ENCODE data around the gene ENTREP3. TPM values are rescaled to one million over a fixed set of nuclear protein-coding genes. Genes with fewer than 3 reads are reported as not detected.
"Not testable (repeated sequence)": the region's sequence is repeated elsewhere in the genome, so short reads cannot be mapped to it uniquely, and the experiment has no call there.

The ENTREP3 gene
- total RNA-seq, 1 donor from 2014 or later, result 4.5 TPM

DNA sequence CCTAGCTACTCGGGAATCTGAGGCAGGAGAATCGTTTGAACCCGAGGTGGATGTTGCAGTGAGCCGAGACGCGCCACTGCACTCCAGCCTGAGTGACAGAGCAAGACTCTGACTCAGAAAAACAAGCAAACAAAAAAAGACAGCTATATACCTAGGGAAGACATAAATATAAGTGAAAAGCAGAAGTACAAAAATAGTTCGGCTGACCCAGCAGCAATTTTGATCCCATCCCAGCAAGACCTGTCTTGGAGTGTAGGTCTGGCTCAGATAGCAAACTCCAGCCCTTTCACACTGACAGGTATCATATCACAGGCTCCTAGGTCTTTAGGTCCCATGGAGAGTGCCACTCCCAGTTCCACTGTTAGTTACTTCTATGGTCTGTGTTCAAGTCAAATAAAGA is 32.2 kb downstream of the ENTREP3 start:
- no peak for DNase-seq

- DNase-seq, result not testable (repeated sequence)
These were observed 34.9 kb downstream of the ENTREP3 start for GRCh38 chr1:155220211-155220965.

GRCh38 chr1:155219592-155220031 is 35.7 kb downstream of the ENTREP3 start:
- no peak for DNase-seq

- DNase-seq, result peak; percentile 66
These were observed 36.3 kb downstream of the ENTREP3 start for GRCh38 chr1:155218854-155219591.

DNA sequence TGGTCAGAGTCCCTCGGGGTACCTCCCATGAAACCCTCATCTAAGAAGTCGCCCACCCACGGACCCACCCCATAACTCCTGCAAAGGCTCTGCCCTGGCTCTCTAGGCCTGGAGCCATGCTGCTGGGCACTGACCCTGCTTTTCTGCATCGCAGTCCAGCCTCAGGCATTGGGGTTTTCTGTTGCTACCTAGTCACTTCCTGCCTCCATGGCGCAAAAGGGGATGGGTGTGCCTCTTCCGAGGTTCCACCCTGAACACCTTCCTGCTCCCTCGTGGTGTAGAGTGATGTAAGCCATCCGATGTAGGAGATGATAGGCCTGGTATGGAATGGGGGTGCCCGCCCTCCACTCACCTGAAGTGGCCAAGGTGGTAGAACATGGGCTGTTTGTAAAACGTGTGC is 40.6 kb downstream of the ENTREP3 start:
- DNase-seq, result not testable (repeated sequence)

GRCh38 chr1:155212051-155212440 is 43.2 kb downstream of the ENTREP3 start:
- DNase-seq, result not testable (repeated sequence)

- not testable (repeated sequence) for DNase-seq
These were observed 43.8 kb downstream of the ENTREP3 start for GRCh38 chr1:155211381-155212050.

DNA sequence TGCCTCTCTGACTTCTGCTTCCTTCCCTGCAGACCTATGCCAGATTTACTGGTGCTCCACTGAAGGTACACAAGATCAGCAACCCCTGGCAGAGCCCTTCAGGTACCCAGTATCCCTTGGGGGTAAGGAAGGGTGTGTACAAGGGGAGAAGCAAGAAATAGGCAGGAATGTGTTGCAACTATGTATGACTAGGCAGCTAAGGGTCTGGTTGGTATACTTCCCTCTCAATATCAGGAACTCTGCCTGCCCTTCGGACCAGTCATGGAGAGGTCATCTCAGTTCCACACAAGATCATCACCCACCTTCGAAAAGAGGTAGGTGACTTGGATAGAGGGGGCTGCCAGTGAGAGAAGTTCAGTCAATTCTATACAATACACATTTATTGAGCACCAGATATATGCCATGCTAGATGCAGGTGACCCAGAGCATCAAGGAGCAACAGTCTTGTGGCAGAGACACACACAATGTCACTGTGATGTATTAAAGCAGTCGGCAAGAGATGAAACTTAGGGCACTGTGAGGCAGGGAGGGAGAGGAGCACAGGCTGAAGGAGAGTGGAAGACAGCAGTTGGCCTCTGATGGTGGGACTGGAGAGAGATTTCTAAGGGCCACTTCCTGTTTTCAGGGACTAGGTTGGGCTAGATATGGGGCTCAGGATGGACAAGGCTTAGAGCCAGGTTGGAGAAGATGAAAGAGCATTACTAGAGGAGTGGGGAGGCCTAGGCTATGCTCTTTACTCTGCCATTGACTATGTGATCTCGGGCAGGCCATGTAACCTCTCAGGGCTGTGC is 44.8 kb downstream of the ENTREP3 start:
- no peak for DNase-seq

GRCh38 chr1:155209312-155209721 is 46.0 kb downstream of the ENTREP3 start:
- no peak for DNase-seq

- peak; percentile 90 for DNase-seq
These were observed 46.6 kb downstream of the ENTREP3 start, which contains the start of gene MTX1 for GRCh38 chr1:155208541-155209311. TSS of gene MTX1 (plus strand) at chr1:155208695. CDS start at chr1:155208805, 110 bp downstream.

GRCh38 chr1:155207806-155208540 is 47.3 kb downstream of the ENTREP3 start, which contains the start of gene THBS3:
TSS of gene THBS3 (minus strand) at chr1:155207897. CDS start at chr1:155207876, 21 bp downstream.
- DNase-seq, result peak; percentile 70

DNA sequence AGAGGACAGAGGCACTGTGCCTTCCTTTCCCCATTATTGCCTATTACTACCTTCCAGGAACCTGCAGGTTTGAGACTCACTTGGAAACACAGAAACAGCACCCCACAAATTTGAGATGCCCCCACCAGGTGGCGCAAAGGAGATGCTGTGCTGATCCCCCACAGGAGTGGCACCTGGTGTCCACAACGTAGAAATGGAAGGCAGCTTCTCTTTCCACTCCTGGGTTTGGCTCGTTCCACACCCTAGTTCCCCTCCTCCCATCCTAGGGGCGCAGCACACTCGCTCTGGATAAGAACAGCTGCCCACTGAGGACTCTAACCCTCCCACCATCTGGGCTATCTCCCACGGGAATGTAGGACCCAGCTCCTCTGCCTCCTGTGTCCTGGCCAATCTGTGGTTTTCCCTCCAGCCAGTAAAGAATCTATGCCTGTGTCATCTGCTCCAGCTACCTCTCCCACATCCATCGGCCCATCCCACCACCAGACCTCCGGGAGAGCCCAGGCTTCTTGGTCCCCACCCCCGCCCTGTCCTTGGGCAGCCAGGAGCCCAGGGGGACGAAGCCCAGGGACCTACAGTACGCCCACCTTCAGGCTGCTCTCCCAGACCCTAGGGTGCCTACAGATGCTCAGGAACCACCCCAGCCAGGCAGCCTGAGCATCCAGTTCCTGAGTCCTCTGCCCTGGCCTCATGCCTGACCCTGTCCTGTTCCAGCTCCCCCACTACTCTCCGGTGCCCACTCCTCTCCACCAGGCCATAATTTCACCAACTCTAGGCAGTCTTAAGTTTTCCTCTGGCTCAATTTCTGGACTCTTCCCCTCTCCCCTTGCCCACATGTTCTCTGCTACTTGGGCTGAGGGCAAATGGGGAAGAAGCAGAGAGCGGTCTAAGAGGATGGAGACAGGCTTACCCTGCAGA is 48.1 kb downstream of the ENTREP3 start:
- DNase-seq, result peak; percentile 37

GRCh38 chr1:155205969-155206593 is 49.2 kb downstream of the ENTREP3 start:
- no peak for DNase-seq

DNA sequence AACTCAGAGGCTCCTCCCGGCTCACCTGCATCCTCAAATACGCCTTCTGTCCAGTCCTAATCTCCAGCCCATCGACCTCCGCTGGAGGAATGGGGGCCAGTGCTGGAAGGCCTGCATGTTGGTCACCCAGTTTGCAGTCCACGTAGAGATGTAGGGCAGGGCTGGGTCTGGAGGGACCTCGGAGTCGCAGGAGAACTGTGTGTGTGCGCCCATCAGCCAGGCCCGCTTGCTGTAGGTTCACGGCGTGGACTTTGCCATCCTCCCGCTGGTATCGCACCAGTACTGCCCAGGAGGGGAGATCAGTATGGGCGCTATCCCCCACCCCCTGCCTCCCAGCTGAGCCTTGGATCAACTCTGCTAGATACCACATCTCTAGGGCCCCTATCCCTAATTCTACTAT is 50.2 kb downstream of the ENTREP3 start:
- no peak for DNase-seq

DNA sequence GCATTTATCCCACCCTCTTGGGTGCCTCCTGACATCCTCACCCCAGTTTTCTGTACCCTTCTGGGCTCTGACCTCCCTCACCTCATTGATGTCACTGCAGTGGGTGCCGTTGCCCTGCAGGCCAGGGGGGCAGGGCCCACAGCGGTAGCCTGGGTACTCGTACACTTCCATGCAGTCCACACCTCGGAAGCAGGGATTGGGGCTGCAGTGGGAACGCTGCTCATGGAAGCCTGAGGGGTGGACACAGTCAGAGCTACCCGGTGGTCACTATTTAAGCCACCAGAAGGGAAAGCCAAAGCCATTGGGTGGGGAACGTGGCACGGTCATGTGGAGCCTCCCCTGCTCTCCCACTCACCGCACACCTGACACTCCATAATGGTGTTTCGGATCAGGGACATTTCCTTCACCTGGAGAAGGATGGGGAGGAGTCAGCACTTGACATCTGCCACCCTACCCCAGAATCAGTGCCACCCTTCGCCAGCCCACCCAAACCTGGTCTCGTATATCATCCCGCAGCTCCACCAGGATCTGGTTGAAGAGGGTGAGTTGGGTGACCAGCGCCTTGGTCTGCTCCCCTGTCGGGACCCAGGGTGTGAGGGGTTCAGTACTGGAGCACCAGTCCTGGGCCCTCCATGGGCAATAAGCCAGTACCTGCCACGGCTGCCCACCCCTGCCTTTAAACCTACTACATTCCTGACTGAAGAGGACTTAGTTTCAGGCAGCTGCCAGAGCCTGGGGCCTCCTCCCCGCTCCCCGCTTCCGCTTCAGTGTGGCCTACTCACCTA is 52.4 kb downstream of the ENTREP3 start:
- no peak for DNase-seq

GRCh38 chr1:155202198-155202597 is 53.1 kb downstream of the ENTREP3 start:
- no peak for DNase-seq

- DNase-seq, result no peak
These were observed 54.4 kb downstream of the ENTREP3 start for GRCh38 chr1:155200920-155201319.

DNA sequence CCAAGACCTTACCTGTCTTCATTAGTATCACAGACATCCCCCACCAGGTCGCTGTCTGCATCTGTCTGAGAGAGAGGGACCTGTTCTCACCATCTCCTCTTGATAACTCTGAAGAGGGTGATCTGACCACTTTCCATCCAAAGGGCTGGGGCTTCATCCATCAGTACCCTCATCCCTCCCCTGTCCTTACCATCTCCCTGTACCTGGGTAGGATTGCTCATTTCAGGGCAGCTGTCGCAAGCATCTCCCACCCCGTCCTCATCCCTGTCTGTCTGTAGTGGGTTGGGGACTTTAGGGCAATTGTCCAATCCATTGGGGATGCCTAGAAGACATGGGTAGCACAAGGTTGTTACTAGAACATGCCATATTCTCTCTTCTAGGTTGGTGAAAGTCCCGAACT is 55.5 kb downstream of the ENTREP3 start:
- no peak for DNase-seq
